Mucosa of gallbladder (tissue), 1 donor: ENCODE measurements around the gene AHNAK. TPM values are rescaled to one million over a fixed set of nuclear protein-coding genes. Genes with fewer than 3 reads are reported as not detected.

Experiments
- DNase-seq: peaks from one replicate; pipeline ENCODE4 v3.0.0-alpha.2; 2020; ENCODE audit warnings: low spot score
- total RNA-seq: library from RNA; stranded (reverse); gene quantifications from one replicate; pipeline ENCODE4 v1.2.1, GENCODE V29; 2021
- donor health status: DM: no; HTN: no; CAD: no.

Gene AHNAK
- total RNA-seq, 1 donor from 2014 or later, result 549 TPM

- DNase-seq, result no peak
Observed at GRCh38 chr11:62498492-62499286, 47.9 kb downstream of the AHNAK start.

GRCh38 chr11:62498031-62498430 lies 48.6 kb downstream of the AHNAK start:
- DNase-seq, result no peak

GRCh38 chr11:62497132-62497801 lies 49.3 kb downstream of the AHNAK start:
- no peak for DNase-seq

DNA sequence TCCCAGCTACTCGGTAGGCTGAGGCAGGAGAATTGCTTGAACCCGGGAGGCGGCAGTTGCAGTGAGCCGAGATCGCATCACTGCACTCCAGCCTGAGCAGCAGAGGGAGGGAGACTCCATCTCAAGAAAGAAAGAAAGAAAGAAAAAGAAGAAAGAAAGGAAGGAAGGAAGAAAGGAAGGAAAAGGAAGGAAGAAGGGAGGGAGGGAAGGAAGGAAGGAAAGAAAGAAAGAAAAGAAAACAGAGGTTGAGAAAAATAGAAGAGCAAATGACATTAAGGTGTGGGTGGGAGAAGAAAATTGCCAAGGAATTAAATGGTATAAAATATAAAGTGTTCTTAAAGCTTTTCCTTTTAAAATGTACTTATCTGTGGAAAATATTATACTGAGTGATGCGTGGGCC lies 49.9 kb downstream of the AHNAK start:
- no peak for DNase-seq

- no peak for DNase-seq
Observed at GRCh38 chr11:62494246-62494645, 52.4 kb downstream of the AHNAK start.

DNA sequence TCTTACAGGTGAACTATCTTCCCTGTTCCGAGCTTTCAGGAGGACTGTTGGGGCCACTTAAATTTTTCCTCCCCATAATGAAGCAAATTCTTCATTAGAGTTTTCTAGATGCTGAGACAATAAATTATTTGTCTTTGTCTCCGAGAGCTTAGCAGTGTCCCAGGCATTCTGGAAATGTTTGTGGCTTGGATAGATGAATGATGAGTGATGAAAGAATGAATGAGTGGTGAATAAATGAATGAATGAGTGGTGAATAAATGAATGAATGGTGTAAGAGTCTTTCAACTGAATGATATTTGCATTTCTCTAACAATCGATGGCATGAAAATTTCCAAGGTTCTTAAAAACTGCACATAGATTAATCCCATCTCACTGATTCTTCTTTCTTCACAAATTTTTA lies 52.8 kb downstream of the AHNAK start:
- no peak for DNase-seq

DNA sequence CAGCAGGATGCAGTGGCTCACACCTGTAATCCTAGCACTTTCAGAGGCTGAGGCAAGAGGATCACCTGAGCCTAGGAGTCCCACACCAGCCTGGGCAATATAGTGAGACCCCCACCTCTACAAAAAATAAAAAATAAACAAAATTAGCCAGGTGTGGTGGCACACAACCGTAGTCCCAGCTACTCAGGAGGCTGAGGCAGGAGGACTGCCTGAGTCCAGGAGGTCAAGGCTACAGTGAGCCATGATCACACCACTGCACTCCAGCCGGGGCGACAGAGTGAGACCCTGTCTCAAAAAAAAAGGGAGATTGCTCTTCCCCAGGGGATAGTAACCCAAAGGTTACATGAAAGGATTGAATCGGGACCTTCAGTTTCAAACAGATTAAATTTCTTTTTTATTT lies 54.0 kb downstream of the AHNAK start:
- DNase-seq, result no peak

DNA sequence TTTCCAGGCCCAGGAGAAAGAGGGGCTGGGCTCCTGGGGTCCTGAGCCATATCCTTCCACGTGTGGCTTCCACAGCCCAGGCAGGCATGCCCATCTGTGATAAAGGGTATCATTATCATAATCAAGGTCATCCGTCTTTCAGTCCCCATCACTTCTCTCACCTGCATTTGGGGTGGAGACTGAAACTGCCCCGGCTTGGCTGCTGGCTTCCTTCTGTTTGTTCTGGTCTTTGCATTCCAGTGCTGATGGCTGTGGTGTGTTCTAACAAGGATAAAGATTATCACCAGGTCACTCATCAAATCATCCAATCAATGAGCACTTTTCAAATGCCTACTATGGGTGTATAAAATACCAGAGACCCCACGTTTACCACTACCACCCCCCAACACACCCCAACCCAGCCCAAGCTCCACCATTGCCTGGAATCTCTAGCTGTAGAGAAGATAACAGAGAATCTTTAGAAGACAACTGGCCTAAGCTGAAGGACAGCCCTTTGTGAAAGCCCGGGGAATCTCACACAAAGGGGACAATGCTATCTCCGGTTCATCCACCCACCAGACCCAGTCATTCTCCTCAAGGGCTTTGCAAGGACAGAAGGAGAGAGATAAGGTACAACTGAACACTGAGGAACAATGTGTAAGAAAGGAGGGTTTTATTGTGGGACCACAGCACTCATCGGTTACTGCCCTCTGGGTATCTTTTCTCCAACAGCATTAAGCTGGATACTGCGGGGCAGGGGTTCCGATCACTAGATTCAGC lies 54.9 kb downstream of the AHNAK start:
- DNase-seq, result no peak

DNA sequence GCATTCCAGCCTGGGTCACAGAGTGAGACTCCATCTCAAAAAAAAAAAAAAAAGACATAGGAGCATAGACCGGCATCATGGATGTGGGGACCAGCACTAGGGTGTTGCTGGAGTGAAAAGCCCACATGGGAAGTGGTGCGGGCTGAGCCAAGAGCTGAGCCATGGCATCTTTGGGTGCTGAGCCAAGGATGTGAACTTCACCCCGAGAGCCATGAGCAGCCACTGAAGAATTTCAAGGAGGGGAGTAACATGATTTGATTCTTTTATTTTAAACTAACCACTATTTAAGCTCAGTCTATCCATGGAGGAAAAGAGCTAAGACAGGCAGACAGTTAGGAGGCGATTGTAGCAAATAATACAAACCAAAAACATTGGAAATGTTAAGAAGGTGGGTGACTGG lies 57.4 kb downstream of the AHNAK start:
- no peak for DNase-seq

GRCh38 chr11:62487738-62488551 lies 58.7 kb downstream of the AHNAK start:
- DNase-seq, result no peak

DNA sequence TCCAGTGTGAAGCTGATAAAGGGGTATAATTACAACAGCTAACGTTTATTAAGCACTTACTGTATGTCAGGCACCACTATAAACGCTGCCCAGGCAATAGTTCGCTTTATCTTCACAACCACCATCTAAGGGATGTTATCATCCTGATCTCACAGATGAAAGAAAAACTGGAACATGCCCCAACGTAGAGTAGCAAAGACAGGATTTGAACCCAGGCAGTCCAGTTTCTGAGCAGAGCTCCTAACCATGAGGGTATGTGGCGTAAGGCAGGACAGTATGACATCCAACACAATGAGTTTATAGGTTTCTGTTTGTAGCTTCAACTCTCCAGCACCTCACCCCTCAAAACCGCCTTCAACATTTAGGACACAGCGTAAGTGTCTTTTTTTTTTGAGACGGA lies 59.5 kb downstream of the AHNAK start:
- no peak for DNase-seq

DNA sequence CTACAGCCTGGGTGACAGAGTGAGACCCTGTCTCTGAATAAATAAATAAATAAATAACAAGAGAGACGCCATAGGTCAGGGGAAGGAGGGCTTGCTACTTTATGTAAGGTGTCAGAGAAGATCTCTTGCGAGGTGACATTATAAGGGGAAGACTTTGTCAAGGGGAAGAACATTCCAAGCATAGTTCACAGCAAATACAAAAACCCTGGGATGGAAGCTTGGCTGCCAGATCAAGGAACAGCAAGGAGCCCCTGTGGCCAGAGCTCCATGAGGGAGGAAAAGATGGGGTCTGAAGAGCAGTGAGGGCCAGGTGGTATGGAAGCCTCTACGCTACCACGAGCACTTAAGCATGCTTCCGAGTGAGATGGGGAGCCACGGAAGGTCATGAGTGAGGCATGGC lies 62.3 kb downstream of the AHNAK start:
- no peak for DNase-seq

DNA sequence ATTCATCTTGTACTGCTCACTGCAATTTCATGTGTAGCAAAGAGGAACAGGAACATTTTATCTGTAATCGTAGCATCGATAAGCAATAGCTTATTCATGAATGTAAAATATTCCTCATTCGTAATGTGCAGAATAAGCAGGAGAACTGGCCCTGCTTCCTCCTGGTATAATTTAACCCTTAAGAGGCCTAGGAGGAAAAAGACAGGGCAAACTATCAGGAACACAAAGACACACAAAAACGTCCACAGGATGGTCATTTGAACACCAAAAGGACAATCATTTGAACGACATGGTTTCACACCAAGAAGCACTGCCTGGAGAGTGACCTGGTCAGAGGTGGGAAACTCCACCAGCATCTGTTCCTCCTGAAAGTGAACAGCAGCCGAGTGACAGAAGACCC lies 63.9 kb downstream of the AHNAK start:
- no peak for DNase-seq

DNA sequence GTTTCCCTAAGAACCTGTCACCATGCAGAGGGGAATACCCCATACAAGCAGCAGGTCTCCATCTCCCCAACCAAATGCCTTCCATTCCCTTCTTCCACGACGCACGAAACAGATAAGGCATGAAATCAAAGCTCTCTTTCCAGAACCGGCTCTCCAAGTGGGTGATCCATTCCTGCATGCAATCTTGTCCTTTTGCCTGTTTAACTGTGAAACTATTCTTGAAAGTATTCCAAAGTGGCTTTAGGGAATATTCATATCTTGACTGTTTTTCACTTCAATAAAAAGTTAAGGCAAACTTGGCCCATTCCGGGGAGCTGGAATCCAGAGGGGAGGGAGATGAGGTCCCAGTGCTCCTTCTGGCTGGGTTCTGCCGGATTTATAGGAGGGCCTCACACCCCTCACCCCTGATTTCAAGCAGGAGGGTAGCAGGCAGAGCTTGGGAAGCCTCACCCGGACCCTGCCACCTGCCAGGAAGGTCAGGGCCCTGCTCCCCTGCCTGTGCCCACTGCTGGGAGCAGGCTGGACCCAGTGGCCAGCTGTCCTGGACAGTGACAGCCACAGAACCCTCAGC lies 66.9 kb downstream of the AHNAK start:
- no peak for DNase-seq

GRCh38 chr11:62477927-62478326 lies 68.7 kb downstream of the AHNAK start:
- DNase-seq, result no peak

DNA sequence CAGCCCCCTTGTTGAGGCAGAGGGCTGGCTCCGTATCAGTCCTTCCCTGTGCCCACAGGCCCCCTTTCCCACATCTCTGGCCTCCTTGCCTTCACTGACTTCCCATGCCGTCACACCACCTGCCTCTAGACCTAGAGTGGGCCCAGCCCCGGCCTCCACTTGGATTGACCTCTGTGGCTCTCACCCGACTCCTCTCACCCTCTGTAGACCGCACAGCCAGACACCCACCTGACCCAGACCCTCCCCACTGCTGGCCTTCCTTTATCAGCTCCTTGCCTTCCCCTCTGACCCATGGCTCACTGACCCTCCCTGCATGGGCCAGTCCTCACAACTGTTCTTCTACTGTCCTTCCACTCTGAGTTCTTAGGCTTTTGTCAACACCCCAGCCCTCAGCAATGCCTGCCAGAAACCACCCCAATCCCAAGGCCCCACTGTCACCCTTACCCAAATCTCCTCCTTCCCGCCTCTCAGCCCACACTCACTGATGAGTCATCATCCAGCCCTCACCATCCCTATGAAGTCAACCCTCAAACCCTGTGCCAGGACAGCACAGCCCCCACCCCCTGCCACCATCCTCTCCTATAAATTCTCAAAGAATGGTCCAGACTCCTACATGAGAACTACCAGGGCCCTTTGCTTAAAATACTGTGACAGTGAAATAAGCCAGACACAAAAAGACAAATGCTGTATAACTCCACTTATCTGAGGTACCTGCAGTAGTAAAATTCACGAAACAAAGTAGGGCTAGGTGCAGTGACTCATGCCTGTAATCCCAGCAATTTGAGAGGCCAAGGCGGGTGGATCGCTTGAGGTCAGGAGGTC lies 74.3 kb downstream of the AHNAK start:
- DNase-seq, result peak; percentile 52

GRCh38 chr11:62471603-62472002 lies 75.0 kb downstream of the AHNAK start:
- no peak for DNase-seq

DNA sequence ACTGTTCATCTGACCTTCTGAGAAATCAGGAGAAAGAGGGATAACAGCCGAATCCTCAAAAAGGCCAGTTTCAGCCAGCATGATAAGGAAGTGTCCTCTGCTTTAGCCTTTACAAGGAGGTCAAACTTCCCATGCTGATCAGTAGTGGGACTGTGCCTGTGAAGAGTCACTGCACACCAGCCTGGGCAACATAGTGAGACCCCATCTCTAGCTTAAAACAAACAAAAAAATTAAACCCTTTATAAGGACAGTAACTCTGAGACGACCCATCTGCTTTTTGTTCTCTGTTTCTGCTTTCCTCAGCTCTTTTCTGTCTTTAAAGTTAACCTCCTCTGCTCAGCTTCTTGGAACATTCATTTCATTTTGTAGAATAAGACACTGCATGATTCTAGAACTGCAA lies 78.0 kb downstream of the AHNAK start:
- DNase-seq, result no peak

DNA sequence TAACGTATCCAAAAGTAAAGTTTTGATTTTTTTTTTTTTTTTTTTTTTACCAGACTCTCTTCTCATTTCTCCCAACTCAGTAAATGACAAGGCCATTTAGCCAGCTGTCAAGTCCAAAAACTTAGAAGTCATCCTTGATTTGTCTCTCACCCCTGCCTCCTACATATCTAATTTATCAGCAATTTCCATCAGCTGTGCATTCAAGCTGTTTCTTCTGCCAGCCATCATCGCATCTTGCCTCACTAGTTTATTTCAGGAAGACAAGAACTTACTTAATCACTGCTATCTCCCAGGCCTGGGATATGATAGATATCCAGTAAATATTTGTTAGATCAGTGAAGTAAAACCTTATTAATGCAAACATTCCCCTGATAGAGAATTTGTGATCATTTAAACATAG lies 80.2 kb downstream of the AHNAK start:
- DNase-seq, result no peak

DNA sequence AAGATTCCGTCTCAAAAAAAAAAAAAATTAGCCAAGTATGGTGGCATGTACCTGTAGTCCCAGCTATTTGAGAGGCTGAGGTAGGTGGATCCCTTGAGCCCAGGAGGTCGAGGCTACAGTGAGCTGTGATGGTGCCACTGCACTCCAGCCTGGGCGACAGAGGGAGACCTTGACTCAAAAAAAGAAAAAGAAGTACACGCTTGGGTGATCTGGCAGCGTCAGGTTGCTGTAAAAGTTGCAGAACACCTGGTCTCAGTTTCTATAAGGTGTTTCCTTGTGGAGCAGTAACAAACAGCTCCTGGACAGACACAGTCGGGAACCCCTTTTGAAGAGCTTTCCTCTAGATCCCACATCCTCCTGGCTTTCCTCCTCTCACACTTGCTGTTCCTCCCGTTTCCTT lies 82.0 kb downstream of the AHNAK start:
- DNase-seq, result no peak

- no peak for DNase-seq
Observed at GRCh38 chr11:62463121-62463542, 83.5 kb downstream of the AHNAK start.
